CD14-positive monocyte (primary cell): ENCODE results near the gene ZNF680. TPM values are rescaled to one million over a fixed set of nuclear protein-coding genes. Genes with fewer than 3 reads are reported as not detected.
"Not testable (repeated sequence)": the region's sequence is repeated elsewhere in the genome, so short reads cannot be mapped to it uniquely, and the experiment has no call there.

Source experiments
- DNase-seq, 3 donors: peaks; one replicate each; pipeline ENCODE4 v3.0.0-alpha.2; 2011 to 2022
- H2AFZ ChIP-seq: 2 replicates; pipeline ENCODE4 v1.6.0; 2012; ENCODE audit warnings: mild to moderate bottlenecking, low read depth, low read length, inconsistent platforms; ENCODE audit not compliant: insufficient read depth, poor library complexity, severe bottlenecking
- H3K27ac ChIP-seq, 2 donors: 1 replicate in 1 of 2; 2 replicates in 1 of 2; pipeline ENCODE4 v1.5.1; 2012 to 2013; ENCODE audit warnings: low read length in 2 of 2, control low read depth in 1 of 2, inconsistent platforms in 1 of 2, low read depth in 1 of 2, mild to moderate bottlenecking in 1 of 2
- H3K27me3 ChIP-seq, 2 donors: one replicate each; pipeline versions ENCODE4 v1.6.0 to v1.6.1; 2011 to 2013; ENCODE audit warnings: low read length in 2 of 2; ENCODE audit not compliant: control insufficient read depth in 2 of 2, insufficient read depth in 2 of 2
- H3K36me3 ChIP-seq, 2 donors: replicated peaks in 1 of 2; 1 replicate in 1 of 2; 2 replicates in 1 of 2; pipeline versions ENCODE4 v1.5.1 to v1.6.1; 2012 to 2013; ENCODE audit warnings: low read length in 2 of 2, control low read depth in 1 of 2, inconsistent platforms in 1 of 2, mild to moderate bottlenecking in 1 of 2; ENCODE audit not compliant: insufficient read depth in 2 of 2, control insufficient read depth in 1 of 2
- H3K4me1 ChIP-seq, 2 donors: 1 replicate in 1 of 2; 2 replicates in 1 of 2; pipeline versions ENCODE4 v1.5.1 to v1.6.1; 2012 to 2013; ENCODE audit warnings: low read length in 2 of 2, control low read depth in 1 of 2, inconsistent platforms in 1 of 2, mild to moderate bottlenecking in 1 of 2, moderate library complexity in 1 of 2; ENCODE audit not compliant: insufficient read depth in 2 of 2, control insufficient read depth in 1 of 2
- H3K4me2 ChIP-seq: replicated peaks from 2 replicates; pipeline ENCODE3; 2012; ENCODE audit warnings: low read length, moderate library complexity, mild to moderate bottlenecking; ENCODE audit not compliant: poor library complexity, severe bottlenecking; ENCODE audit errors: extremely low read depth
- H3K4me3 ChIP-seq, 3 experiments: fragments of 200-600 bp in 1 of 3; sonication (generic) in 1 of 3; replicated peaks in 1 of 3; 1 replicate in 2 of 3; 2 replicates in 1 of 3; pipeline ENCODE4 v1.5.1; 2011 to 2013; ENCODE audit warnings: low read length in 3 of 3, mild to moderate bottlenecking in 3 of 3, control low read depth in 2 of 3, low read depth in 2 of 3, inconsistent platforms in 1 of 3, moderate library complexity in 1 of 3
- H3K79me2 ChIP-seq: 2 replicates; pipeline ENCODE4 v1.6.0; 2012; ENCODE audit warnings: mild to moderate bottlenecking, control low read depth, inconsistent platforms, low read length, moderate library complexity; ENCODE audit not compliant: insufficient read depth
- H3K9ac ChIP-seq: 2 replicates; pipeline ENCODE4 v1.6.0; 2017; ENCODE audit warnings: low read length, mild to moderate bottlenecking; ENCODE audit not compliant: insufficient read depth, poor library complexity, severe bottlenecking
- H3K9me3 ChIP-seq, 2 donors: replicated peaks in 1 of 2; 1 replicate in 1 of 2; 2 replicates in 1 of 2; pipeline versions ENCODE4 v1.5.1 to v1.6.1; 2012 to 2013; ENCODE audit warnings: low read length in 2 of 2, control low read depth in 1 of 2; ENCODE audit not compliant: control insufficient read depth in 1 of 2, insufficient read depth in 1 of 2
- H4K20me1 ChIP-seq: 2 replicates; pipeline ENCODE4 v1.6.0; 2012; ENCODE audit warnings: mild to moderate bottlenecking, low read length, control low read depth, moderate library complexity; ENCODE audit not compliant: insufficient read depth
- H3K27ac Mint-ChIP-seq, 7 donors: one replicate each; pipeline ENCODE4 v1.8.0; 2020; ENCODE audit warnings: mild to moderate bottlenecking in 7 of 7, mixed read lengths in 7 of 7, moderate library complexity in 6 of 7, inconsistent platforms in 2 of 7
- H3K27me3 Mint-ChIP-seq, 3 donors: one replicate each; pipeline ENCODE4 v1.8.0; 2021 to 2022; ENCODE audit warnings: low read depth in 3 of 3, mild to moderate bottlenecking in 3 of 3, mixed read lengths in 3 of 3, moderate library complexity in 3 of 3, inconsistent platforms in 1 of 3
- H3K36me3 Mint-ChIP-seq, 2 donors: one replicate each; pipeline ENCODE4 v1.8.0; 2020; ENCODE audit warnings: mixed read lengths in 2 of 2, inconsistent platforms in 1 of 2, mild to moderate bottlenecking in 1 of 2
- H3K4me1 Mint-ChIP-seq: one replicate; pipeline ENCODE4 v1.8.0; 2020; ENCODE audit warnings: mild to moderate bottlenecking, mixed read lengths
- H3K4me3 Mint-ChIP-seq, 2 donors: one replicate each; pipeline ENCODE4 v1.8.0; 2020; ENCODE audit warnings: mild to moderate bottlenecking in 2 of 2, mixed read lengths in 2 of 2, moderate library complexity in 1 of 2
- H3K9me3 Mint-ChIP-seq, 7 donors: one replicate each; pipeline ENCODE4 v1.8.0; 2020 to 2022; ENCODE audit warnings: mixed read lengths in 7 of 7, mild to moderate bottlenecking in 6 of 7, moderate library complexity in 6 of 7, inconsistent platforms in 2 of 7
- CTCF ChIP-seq: fragments of 200-600 bp; IDR thresholded peaks from one replicate; pipeline ENCODE4 v1.8.0; 2022; ENCODE audit warnings: antibody characterized with exemption, mild to moderate bottlenecking
- WGBS: methylation state at CpG from one replicate; pipeline ENCODE4 v1.1.5; 2013; ENCODE audit warnings: missing lambda C conversion rate; ENCODE audit not compliant: insufficient coverage; 5-methylcytosine and 5-hydroxymethylcytosine counted together
- intact Hi-C, 2 donors: fragments of 100-400 bp; cut with micrococcal nuclease; formaldehyde crosslinking; loops; one replicate each; pipeline versions ENCODE4 v1.15.0 to v1.15.1; 2023
- polyA plus RNA-seq, 3 donors: library from polyadenylated mRNA; depleted of rRNA in 1 of 3; unstranded in 2 of 3; stranded (reverse) in 1 of 3; fragments of 300-500 nt in 2 of 3; fragments of >200 nt in 1 of 3; fragmentation: Illumina TruSeq in 2 of 3; gene quantifications; 1 replicate in 2 of 3; 2 replicates in 1 of 3; pipeline ENCODE4 v1.2.3, GENCODE V29; 2012 to 2021

Gene ZNF680
- polyA plus RNA-seq, 3 donors: 0.69 to 1.6 (median 1.5) TPM

DNA sequence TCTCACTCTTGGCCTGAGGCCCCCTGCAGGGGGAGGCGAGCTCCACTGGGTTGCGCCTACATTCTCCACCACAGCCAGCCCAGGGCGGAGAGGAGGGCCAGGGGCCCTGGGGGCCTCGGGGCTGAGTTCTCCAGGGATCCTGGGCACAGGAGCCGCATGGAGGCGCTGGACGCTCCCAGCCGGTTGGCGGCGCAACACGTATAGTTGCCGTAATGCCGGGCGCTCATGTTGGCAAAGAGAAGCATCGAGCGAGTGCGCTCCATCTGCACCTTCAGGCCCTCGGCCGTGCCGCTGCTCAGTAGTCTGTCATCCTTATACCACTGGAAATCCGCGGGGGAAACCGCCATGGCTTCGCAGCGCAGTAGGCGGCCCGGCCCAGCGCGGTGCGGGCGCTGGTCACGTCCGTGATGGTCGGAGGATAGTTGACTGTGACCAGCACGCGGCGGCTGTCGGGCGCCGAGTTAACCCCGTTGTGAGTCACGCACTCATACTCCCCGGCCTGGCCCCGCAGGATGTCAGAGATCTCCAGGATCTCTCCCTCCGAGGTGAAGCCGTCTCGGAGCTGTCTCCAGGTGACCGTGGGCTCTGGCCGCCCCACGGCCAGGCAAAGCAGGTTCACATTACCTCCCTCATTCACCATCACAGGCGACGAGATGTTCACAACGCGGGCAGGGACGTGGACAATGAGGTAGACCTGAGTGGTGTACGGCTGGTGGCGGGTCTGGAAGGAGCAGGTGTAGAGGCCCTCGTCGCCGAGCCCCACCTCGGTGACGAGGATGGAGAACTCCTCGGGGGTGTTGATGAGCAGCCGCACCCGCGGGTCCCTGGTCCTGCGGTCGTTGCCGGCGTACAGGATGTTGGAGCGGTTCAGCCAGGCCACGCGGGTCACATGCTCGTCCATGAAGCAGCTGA is 6.8 kb upstream of the ZNF680 start:
- Histone ChIP-seq H3K27me3 (peaks cover 8 to 35% of the 10 kb centered on the region in 2 donors), H3K9me3 (peaks cover 27 to 30% of the 10 kb centered on the region in 2 donors), H3K4me2 (peak overlapping the region; percentile 42), H3K4me3 (peak overlapping the region in 1 of 3 experiments; percentile 39), H2AFZ (peak overlapping the region; percentile 31)
- not testable (repeated sequence) for H3K4me1 ChIP-seq, H3K79me2 ChIP-seq, H3K36me3 ChIP-seq, H3K36me3 Mint-ChIP-seq, H3K27ac ChIP-seq, H3K9ac ChIP-seq, H4K20me1 ChIP-seq, H3K4me1 Mint-ChIP-seq, DNase-seq
- 5% methylated on average over 58 of the region's 74 CpGs for WGBS
- peak overlapping the region in 1 of 7 donors; percentile 64 for H3K27ac Mint-ChIP-seq
- H3K27me3 Mint-ChIP-seq: peaks cover 37 to 57% (median 46%) of the 10 kb centered on the region in 3 donors
- peak overlapping the region; percentile 71 to 93 for H3K4me3 Mint-ChIP-seq
- intact Hi-C loops: loop anchor here in 1 of 2 donors (10.0 kb wide), 1 partner anchor 335 kb away; the partner anchor contains the start of gene ZNF273
- peaks cover 23 to 67% (median 61%) of the 10 kb centered on the region in 7 donors for H3K9me3 Mint-ChIP-seq

GRCh38 chr7:64562256-64562625 is 630 bp downstream of the ZNF680 start:
- Histone ChIP-seq H3K79me2 (peaks cover 44% of the 10 kb centered on the region), H3K4me3 (peak overlapping the region; percentile 61 to 92 (median 66)), H3K9me3 (peaks cover 34 to 37% of the 10 kb centered on the region in 2 donors), H3K4me1 (peaks cover 0 to 6% of the 10 kb centered on the region in 2 donors), H3K9ac (peak overlapping the region; percentile 86), H2AFZ (peak overlapping the region; percentile 88), H3K27me3 (no peaks in the 10 kb centered on the region), H3K36me3 (peaks cover 0 to 27% of the 10 kb centered on the region in 2 donors), H3K4me2 (peak overlapping the region; percentile 88), H3K27ac (peak overlapping the region; percentile 46 to 82), H4K20me1 (no peaks in the 10 kb centered on the region)
- DNase-seq: no peak
- Mint-ChIP-seq H3K4me1 (peaks cover 11% of the 10 kb centered on the region), H3K9me3 (peaks cover 23 to 74% (median 54%) of the 10 kb centered on the region in 7 donors), H3K36me3 (peaks cover 12 to 32% of the 10 kb centered on the region in 2 donors), H3K4me3 (peak overlapping the region; percentile 100), H3K27ac (peak overlapping the region; percentile 92 to 96 (median 95)), H3K27me3 (peaks cover 2 to 5% (median 4%) of the 10 kb centered on the region in 3 donors)
- no peak for TF ChIP-seq CTCF
- WGBS: 0% methylated on average over 1 of the region's 4 CpGs
- intact Hi-C loops: loop anchor here (5.0 to 10.0 kb wide), 4 partner anchors 105 to 635 kb away; partner anchors contain the start of genes ZNF736 (in 2 of the 2), ZNF107 (in 1 of the 2) and ZNF273 (in 1 of the 2)
